Mononuclear cell (primary cell): Measurements from ENCODE around the gene CHRNA1. TPM values are rescaled to one million over a fixed set of nuclear protein-coding genes. Genes with fewer than 3 reads are reported as not detected.

ENCODE experiments used
- H3K27me3 ChIP-seq: 2 replicates; pipeline ENCODE4 v1.6.0; 2011; ENCODE audit warnings: low read length, control low read depth; ENCODE audit not compliant: insufficient read depth
- H3K4me1 ChIP-seq: 2 replicates; pipeline ENCODE4 v1.5.1; 2011; ENCODE audit warnings: mild to moderate bottlenecking, low read length, control low read depth; ENCODE audit not compliant: insufficient read depth
- H3K4me3 ChIP-seq: 2 replicates; pipeline ENCODE4 v1.5.1; 2011; ENCODE audit warnings: mild to moderate bottlenecking, low read length, moderate library complexity
- H3K9me3 ChIP-seq: 2 replicates; pipeline ENCODE4 v1.5.1; 2011; ENCODE audit warnings: low read depth, mild to moderate bottlenecking, control low read depth, low read length
- total RNA-seq: library from RNA; depleted of rRNA; stranded (reverse); fragments of >200 nt; gene quantifications from one replicate; pipeline ENCODE4 v1.2.3, GENCODE V29; 2012

The CHRNA1 gene
- total RNA-seq, 1 donor: 0.21 TPM

- Histone ChIP-seq H3K4me3 (no peak overlapping the region), H3K27me3 (peaks cover 8% of the 10 kb centered on the region), H3K9me3 (no peaks in the 10 kb centered on the region), H3K4me1 (peaks cover 3% of the 10 kb centered on the region)
These were observed 7.5 kb downstream of the CHRNA1 start for GRCh38 chr2:174756743-174757142.

GRCh38 chr2:174753038-174753633 lies 11.1 kb downstream of the CHRNA1 start:
- Histone ChIP-seq H3K4me1 (peaks cover 17% of the 10 kb centered on the region), H3K27me3 (peaks cover under 1% of the 10 kb centered on the region), H3K4me3 (no peak overlapping the region), H3K9me3 (no peaks in the 10 kb centered on the region)

- Histone ChIP-seq H3K4me3 (no peak overlapping the region), H3K4me1 (peaks cover 17% of the 10 kb centered on the region), H3K9me3 (no peaks in the 10 kb centered on the region), H3K27me3 (peaks cover 4% of the 10 kb centered on the region)
These were observed 11.8 kb downstream of the CHRNA1 start for GRCh38 chr2:174752403-174753037.

GRCh38 chr2:174750923-174751441 lies 13.3 kb downstream of the CHRNA1 start:
- Histone ChIP-seq H3K27me3 (peaks cover 6% of the 10 kb centered on the region), H3K4me1 (peaks cover 17% of the 10 kb centered on the region), H3K4me3 (no peak overlapping the region), H3K9me3 (no peaks in the 10 kb centered on the region)

GRCh38 chr2:174749793-174750192 lies 14.5 kb downstream of the CHRNA1 start:
- H3K9me3 ChIP-seq: no peaks in the 10 kb centered on the region
- H3K4me3 ChIP-seq: no peak overlapping the region
- peaks cover 17% of the 10 kb centered on the region for H3K4me1 ChIP-seq
- peaks cover 6% of the 10 kb centered on the region for H3K27me3 ChIP-seq

GRCh38 chr2:174748948-174749347 lies 15.3 kb downstream of the CHRNA1 start:
- Histone ChIP-seq H3K4me3 (no peak overlapping the region), H3K9me3 (no peaks in the 10 kb centered on the region), H3K27me3 (peaks cover 6% of the 10 kb centered on the region), H3K4me1 (peaks cover 17% of the 10 kb centered on the region)

GRCh38 chr2:174745142-174745541 lies 19.1 kb downstream of the CHRNA1 start:
- H3K27me3 ChIP-seq: peaks cover 6% of the 10 kb centered on the region
- no peak overlapping the region for H3K4me3 ChIP-seq
- H3K4me1 ChIP-seq: no peaks in the 10 kb centered on the region
- no peaks in the 10 kb centered on the region for H3K9me3 ChIP-seq

GRCh38 chr2:174744111-174744510 lies 20.2 kb downstream of the CHRNA1 start:
- H3K4me3 ChIP-seq: no peak overlapping the region
- H3K27me3 ChIP-seq: peaks cover 6% of the 10 kb centered on the region
- H3K9me3 ChIP-seq: no peaks in the 10 kb centered on the region
- H3K4me1 ChIP-seq: peaks cover under 1% of the 10 kb centered on the region

GRCh38 chr2:174740721-174741120 lies 23.6 kb downstream of the CHRNA1 start:
- H3K4me1 ChIP-seq: peaks cover 3% of the 10 kb centered on the region
- H3K27me3 ChIP-seq: peaks cover 8% of the 10 kb centered on the region
- H3K9me3 ChIP-seq: no peaks in the 10 kb centered on the region
- no peak overlapping the region for H3K4me3 ChIP-seq

GRCh38 chr2:174738841-174739240 lies 25.4 kb downstream of the CHRNA1 start:
- Histone ChIP-seq H3K4me1 (peaks cover 3% of the 10 kb centered on the region), H3K9me3 (no peaks in the 10 kb centered on the region), H3K27me3 (peaks cover 8% of the 10 kb centered on the region)

GRCh38 chr2:174731546-174731945 lies 32.7 kb downstream of the CHRNA1 start:
- Histone ChIP-seq H3K9me3 (no peaks in the 10 kb centered on the region), H3K4me3 (no peak overlapping the region), H3K4me1 (peaks cover 9% of the 10 kb centered on the region), H3K27me3 (peaks cover 53% of the 10 kb centered on the region)

More at GRCh38 chr2:174738841-174739240, 25.4 kb downstream of the CHRNA1 start:
- no peak overlapping the region for H3K4me3 ChIP-seq

- no peak overlapping the region for H3K4me3 ChIP-seq
- H3K4me1 ChIP-seq: peaks cover 9% of the 10 kb centered on the region
- H3K27me3 ChIP-seq: peaks cover 59% of the 10 kb centered on the region
- H3K9me3 ChIP-seq: no peaks in the 10 kb centered on the region
These were observed 33.6 kb downstream of the CHRNA1 start for GRCh38 chr2:174730698-174731018.

- Histone ChIP-seq H3K27me3 (peaks cover 59% of the 10 kb centered on the region), H3K4me1 (peaks cover 9% of the 10 kb centered on the region), H3K4me3 (peak overlapping the region; percentile 20), H3K9me3 (no peaks in the 10 kb centered on the region)
These were observed 34.2 kb downstream of the CHRNA1 start for GRCh38 chr2:174729797-174730697.

- H3K4me3 ChIP-seq: no peak overlapping the region
- H3K9me3 ChIP-seq: no peaks in the 10 kb centered on the region
- H3K4me1 ChIP-seq: peaks cover 9% of the 10 kb centered on the region
- peaks cover 59% of the 10 kb centered on the region for H3K27me3 ChIP-seq
These were observed 36.2 kb downstream of the CHRNA1 start for GRCh38 chr2:174728096-174728495.

- Histone ChIP-seq H3K4me3 (no peak overlapping the region), H3K9me3 (no peaks in the 10 kb centered on the region), H3K27me3 (peaks cover 46% of the 10 kb centered on the region), H3K4me1 (peaks cover 12% of the 10 kb centered on the region)
These were observed 38.1 kb downstream of the CHRNA1 start for GRCh38 chr2:174726212-174726611.
